H7 (cell line): Measurements from ENCODE around the gene RWDD2A. TPM values are rescaled to one million over a fixed set of nuclear protein-coding genes. Genes with fewer than 3 reads are reported as not detected.

Experiments used
- DNase-seq: peaks from one replicate; pipeline ENCODE4 v3.0.0; 2012
- H3K27me3 ChIP-seq: 2 replicates; pipeline ENCODE4 v1.6.0; 2011; ENCODE audit warnings: mild to moderate bottlenecking, low read length; ENCODE audit not compliant: control insufficient read depth, insufficient read depth
- H3K36me3 ChIP-seq: replicated peaks from 2 replicates; pipeline ENCODE4 v1.5.1; 2011; ENCODE audit warnings: low read length; ENCODE audit not compliant: control insufficient read depth, insufficient read depth
- H3K4me3 ChIP-seq: 2 replicates; pipeline ENCODE4 v1.5.1; 2011; ENCODE audit warnings: low read depth, mild to moderate bottlenecking, control low read depth, low read length, moderate library complexity; ENCODE audit not compliant: insufficient read depth
- total RNA-seq: library from RNA; depleted of rRNA; stranded (reverse); fragments of >200 nt; shearing (Covaris generic); gene quantifications from 2 replicates; pipeline ENCODE4 v1.2.3, GENCODE V29; 2014; rRNA removed

The RWDD2A gene
- total RNA-seq, 1 experiment from 2014 or later = 2.6 TPM

DNA sequence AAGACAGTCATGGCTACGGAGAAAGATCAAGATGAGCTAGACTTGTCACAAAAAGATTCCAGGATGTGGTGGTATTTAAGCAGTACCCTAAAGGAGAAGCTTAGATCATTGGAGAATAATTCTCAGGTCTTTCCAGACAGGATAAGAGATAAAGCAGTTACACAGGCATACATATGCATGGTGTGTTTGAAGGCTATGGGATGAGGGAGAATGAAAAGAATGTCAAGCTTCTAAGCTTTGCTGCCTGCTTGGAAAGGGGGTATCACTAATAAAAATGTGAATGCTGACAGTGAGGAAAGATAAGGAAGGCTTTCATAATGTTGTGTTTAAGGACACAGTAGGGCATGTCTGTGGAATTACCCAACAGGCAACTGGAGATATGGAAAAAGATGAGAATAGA lies 28.1 kb downstream of the RWDD2A start:
- H3K27me3 ChIP-seq = no peaks in the 10 kb centered on the region
- H3K4me3 ChIP-seq = no peak overlapping the region
- DNase-seq = no peak
- no peaks in the 10 kb centered on the region for H3K36me3 ChIP-seq

DNA sequence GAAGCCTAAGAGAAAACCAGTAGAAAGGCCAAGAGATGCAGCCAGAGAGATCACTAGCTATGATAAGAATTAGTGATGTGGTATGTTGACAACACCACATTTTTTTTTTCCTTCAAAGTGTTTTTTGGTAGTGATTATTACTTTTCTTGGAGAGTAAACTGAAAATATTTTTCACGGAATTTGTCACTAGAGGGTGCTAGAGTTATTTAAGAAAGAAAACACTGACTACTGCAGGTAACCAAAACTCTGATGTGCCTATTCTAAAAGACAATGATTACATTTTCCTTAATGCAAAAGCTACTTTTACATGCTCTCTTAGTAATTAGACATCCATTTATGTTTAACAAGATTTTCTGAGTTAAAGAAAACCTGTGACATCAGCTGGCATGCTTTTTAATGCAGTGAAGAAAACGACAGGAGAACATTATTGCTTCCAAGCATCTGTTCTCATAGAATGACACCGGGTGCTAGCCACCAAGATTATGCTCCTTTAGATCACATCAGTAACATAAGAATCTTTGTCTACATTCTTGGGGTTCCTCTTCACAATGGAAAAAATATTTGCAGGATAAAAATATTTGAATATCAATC lies 28.8 kb downstream of the RWDD2A start:
- Histone ChIP-seq H3K4me3 (no peak overlapping the region), H3K27me3 (no peaks in the 10 kb centered on the region), H3K36me3 (no peaks in the 10 kb centered on the region)
- DNase-seq = no peak

DNA sequence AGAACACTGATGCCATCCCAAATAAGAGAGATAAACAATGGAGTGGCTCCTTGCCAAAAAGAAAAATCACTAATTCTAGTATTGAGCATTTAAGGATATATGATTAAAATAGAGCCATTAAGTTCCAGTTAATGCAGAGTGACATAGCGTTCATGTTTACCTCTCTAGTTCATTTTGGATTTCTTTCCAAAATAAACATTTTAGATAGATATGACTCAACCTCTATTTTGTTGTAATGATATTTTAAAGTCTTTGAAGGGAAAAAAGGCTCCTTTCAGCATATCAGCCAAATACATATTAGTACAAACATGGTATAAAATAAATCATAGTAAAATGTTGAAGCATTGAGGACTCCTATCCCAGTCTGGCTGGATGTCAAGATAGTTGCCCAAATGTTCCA lies 33.4 kb downstream of the RWDD2A start:
- Histone ChIP-seq H3K36me3 (no peaks in the 10 kb centered on the region), H3K4me3 (no peak overlapping the region), H3K27me3 (no peaks in the 10 kb centered on the region)
- no peak for DNase-seq

DNA sequence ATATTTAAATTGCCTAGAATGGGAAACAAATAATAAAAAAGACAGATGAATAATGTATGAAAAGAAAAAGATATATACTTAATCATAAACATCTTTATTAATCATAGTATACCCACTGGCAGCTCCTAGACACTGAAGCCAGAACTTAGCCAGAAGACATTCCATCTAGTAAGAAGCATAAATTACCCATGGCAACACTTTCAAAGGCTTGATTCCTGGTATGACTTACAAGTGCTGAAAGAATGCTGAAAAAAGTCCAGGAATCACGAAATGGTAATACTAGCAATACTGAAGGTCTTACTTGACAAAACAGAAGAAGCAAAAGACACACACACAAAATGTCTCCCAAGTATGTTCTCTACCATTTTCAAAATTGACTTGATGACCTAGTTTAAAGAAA lies 38.0 kb downstream of the RWDD2A start:
- DNase-seq = no peak
- Histone ChIP-seq H3K27me3 (no peaks in the 10 kb centered on the region), H3K4me3 (no peak overlapping the region), H3K36me3 (no peaks in the 10 kb centered on the region)

DNA sequence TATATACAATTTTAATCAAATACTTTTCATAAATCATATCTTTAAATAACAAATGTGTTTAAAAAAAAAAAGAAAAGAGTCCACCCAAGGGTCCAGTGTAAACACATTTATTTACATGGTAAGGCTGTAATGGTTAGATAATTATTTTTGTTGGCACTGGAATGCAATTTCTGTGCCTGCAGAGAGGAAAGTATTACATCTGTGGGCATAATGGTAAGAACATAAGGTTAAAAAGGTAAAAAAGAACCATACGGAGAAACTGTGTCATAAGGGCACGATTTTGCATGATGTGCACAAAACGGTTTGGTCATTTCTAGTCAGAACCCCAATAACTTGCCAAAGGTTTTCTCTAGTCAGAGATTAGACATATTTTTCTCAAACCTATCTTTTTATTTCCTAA lies 54.3 kb downstream of the RWDD2A start:
- Histone ChIP-seq H3K36me3 (no peaks in the 10 kb centered on the region), H3K4me3 (no peak overlapping the region), H3K27me3 (no peaks in the 10 kb centered on the region)
- no peak for DNase-seq

Other genes starting within 250 kb of the RWDD2A start
- 12.0 and 12.2 TPM in 2 replicates for gene UBE3D, start 127.5 kb upstream of the RWDD2A start, total RNA-seq
- gene DOP1A, start 125.7 kb upstream of the RWDD2A start, total RNA-seq = 10.2 and 14.3 TPM in 2 replicates
- gene PGM3, start 92 bp upstream of the RWDD2A start, total RNA-seq = 36.9 and 47.4 TPM in 2 replicates
- 3.4 and 3.9 TPM in 2 replicates for gene ME1, start 237.7 kb downstream of the RWDD2A start, total RNA-seq